Measurements from ENCODE around the gene SDF4.

Gene SDF4

GRCh38 chr1:1223321-1223720, 8.5 kb downstream of the SDF4 start:
- no peaks in the 10 kb centered on the region for H3K27me3 ChIP-seq (ENCODE audit: low read depth, low read length)
- H3K27ac ChIP-seq (ENCODE audit: low read length): no peak overlapping the region
- peaks cover 34 to 82% of the 10 kb centered on the region in 2 donors for H3K36me3 ChIP-seq (ENCODE audit: control insufficient read depth in 1 of 2, insufficient read depth in 2 of 2, low read length in 2 of 2)
- no peaks in the 10 kb centered on the region for H3K9me3 ChIP-seq (ENCODE audit: control insufficient read depth in 1 of 2, low read length in 2 of 2)
- no peaks in the 10 kb centered on the region for H3K4me1 ChIP-seq (ENCODE audit: control insufficient read depth in 1 of 2, insufficient read depth in 2 of 2, low read length in 2 of 2)
- no peak overlapping the region for H3K4me3 ChIP-seq (ENCODE audit: low read depth in 1 of 2, low read length in 2 of 2)

GRCh38 chr1:1222575-1223225, 9.1 kb downstream of the SDF4 start:
- Histone ChIP-seq H3K4me3 (ENCODE audit: low read depth in 1 of 2, low read length in 2 of 2) (no peak overlapping the region), H3K27ac (ENCODE audit: low read length) (no peak overlapping the region), H3K9me3 (ENCODE audit: control insufficient read depth in 1 of 2, low read length in 2 of 2) (no peaks in the 10 kb centered on the region), H3K4me1 (ENCODE audit: control insufficient read depth in 1 of 2, insufficient read depth in 2 of 2, low read length in 2 of 2) (no peaks in the 10 kb centered on the region), H3K27me3 (ENCODE audit: low read depth, low read length) (no peaks in the 10 kb centered on the region), H3K36me3 (ENCODE audit: control insufficient read depth in 1 of 2, insufficient read depth in 2 of 2, low read length in 2 of 2) (peaks cover 35 to 82% of the 10 kb centered on the region in 2 donors)

GRCh38 chr1:1221887-1222574, 9.8 kb downstream of the SDF4 start:
- Histone ChIP-seq H3K9me3 (ENCODE audit: control insufficient read depth in 1 of 2, low read length in 2 of 2) (no peaks in the 10 kb centered on the region), H3K27ac (ENCODE audit: low read length) (no peak overlapping the region), H3K36me3 (ENCODE audit: control insufficient read depth in 1 of 2, insufficient read depth in 2 of 2, low read length in 2 of 2) (peaks cover 33 to 82% of the 10 kb centered on the region in 2 donors)

GRCh38 chr1:1220197-1220596, 11.6 kb downstream of the SDF4 start:
- Histone ChIP-seq H3K4me3 (ENCODE audit: low read depth in 1 of 2, low read length in 2 of 2) (no peak overlapping the region), H3K27me3 (ENCODE audit: low read depth, low read length) (no peaks in the 10 kb centered on the region), H3K4me1 (ENCODE audit: control insufficient read depth in 1 of 2, insufficient read depth in 2 of 2, low read length in 2 of 2) (no peaks in the 10 kb centered on the region), H3K27ac (ENCODE audit: low read length) (no peak overlapping the region), H3K9me3 (ENCODE audit: control insufficient read depth in 1 of 2, low read length in 2 of 2) (no peaks in the 10 kb centered on the region), H3K36me3 (ENCODE audit: control insufficient read depth in 1 of 2, insufficient read depth in 2 of 2, low read length in 2 of 2) (peaks cover 33 to 73% of the 10 kb centered on the region in 2 donors)

More at GRCh38 chr1:1221887-1222574, 9.8 kb downstream of the SDF4 start:
- H3K27me3 ChIP-seq (ENCODE audit: low read depth, low read length): no peaks in the 10 kb centered on the region
- H3K4me3 ChIP-seq (ENCODE audit: low read depth in 1 of 2, low read length in 2 of 2): no peak overlapping the region
- no peaks in the 10 kb centered on the region for H3K4me1 ChIP-seq (ENCODE audit: control insufficient read depth in 1 of 2, insufficient read depth in 2 of 2, low read length in 2 of 2)

- Histone ChIP-seq H3K36me3 (ENCODE audit: control insufficient read depth in 1 of 2, insufficient read depth in 2 of 2, low read length in 2 of 2) (peaks cover 27 to 71% of the 10 kb centered on the region in 2 donors), H3K27me3 (ENCODE audit: low read depth, low read length) (no peaks in the 10 kb centered on the region), H3K27ac (ENCODE audit: low read length) (no peak overlapping the region), H3K9me3 (ENCODE audit: control insufficient read depth in 1 of 2, low read length in 2 of 2) (no peaks in the 10 kb centered on the region), H3K4me3 (ENCODE audit: low read depth in 1 of 2, low read length in 2 of 2) (no peak overlapping the region), H3K4me1 (ENCODE audit: control insufficient read depth in 1 of 2, insufficient read depth in 2 of 2, low read length in 2 of 2) (no peaks in the 10 kb centered on the region)
These were observed 12.5 kb downstream of the SDF4 start for GRCh38 chr1:1219341-1219740.

GRCh38 chr1:1218524-1219200, 13.1 kb downstream of the SDF4 start:
- Histone ChIP-seq H3K27me3 (ENCODE audit: low read depth, low read length) (no peaks in the 10 kb centered on the region), H3K36me3 (ENCODE audit: control insufficient read depth in 1 of 2, insufficient read depth in 2 of 2, low read length in 2 of 2) (peaks cover 27 to 71% of the 10 kb centered on the region in 2 donors), H3K4me1 (ENCODE audit: control insufficient read depth in 1 of 2, insufficient read depth in 2 of 2, low read length in 2 of 2) (no peaks in the 10 kb centered on the region), H3K27ac (ENCODE audit: low read length) (no peak overlapping the region), H3K4me3 (ENCODE audit: low read depth in 1 of 2, low read length in 2 of 2) (no peak overlapping the region), H3K9me3 (ENCODE audit: control insufficient read depth in 1 of 2, low read length in 2 of 2) (no peaks in the 10 kb centered on the region)

- Histone ChIP-seq H3K36me3 (ENCODE audit: control insufficient read depth in 1 of 2, insufficient read depth in 2 of 2, low read length in 2 of 2) (peaks cover 22 to 64% of the 10 kb centered on the region in 2 donors), H3K27ac (ENCODE audit: low read length) (no peak overlapping the region), H3K4me3 (ENCODE audit: low read depth in 1 of 2, low read length in 2 of 2) (no peak overlapping the region)
These were observed 13.9 kb downstream of the SDF4 start for GRCh38 chr1:1217621-1218523.

GRCh38 chr1:1216770-1217620, 14.8 kb downstream of the SDF4 start:
- no peaks in the 10 kb centered on the region for H3K27me3 ChIP-seq (ENCODE audit: low read depth, low read length)
- H3K4me3 ChIP-seq (ENCODE audit: low read depth in 1 of 2, low read length in 2 of 2): no peak overlapping the region
- no peak overlapping the region for H3K27ac ChIP-seq (ENCODE audit: low read length)
- peaks cover 19 to 56% of the 10 kb centered on the region in 2 donors for H3K36me3 ChIP-seq (ENCODE audit: control insufficient read depth in 1 of 2, insufficient read depth in 2 of 2, low read length in 2 of 2)
- H3K4me1 ChIP-seq (ENCODE audit: control insufficient read depth in 1 of 2, insufficient read depth in 2 of 2, low read length in 2 of 2): no peaks in the 10 kb centered on the region
- no peaks in the 10 kb centered on the region for H3K9me3 ChIP-seq (ENCODE audit: control insufficient read depth in 1 of 2, low read length in 2 of 2)

More at GRCh38 chr1:1217621-1218523, 13.9 kb downstream of the SDF4 start:
- Histone ChIP-seq H3K9me3 (ENCODE audit: control insufficient read depth in 1 of 2, low read length in 2 of 2) (no peaks in the 10 kb centered on the region), H3K4me1 (ENCODE audit: control insufficient read depth in 1 of 2, insufficient read depth in 2 of 2, low read length in 2 of 2) (no peaks in the 10 kb centered on the region), H3K27me3 (ENCODE audit: low read depth, low read length) (no peaks in the 10 kb centered on the region)

GRCh38 chr1:1215881-1216605, 15.8 kb downstream of the SDF4 start:
- Histone ChIP-seq H3K27me3 (ENCODE audit: low read depth, low read length) (no peaks in the 10 kb centered on the region), H3K27ac (ENCODE audit: low read length) (no peak overlapping the region), H3K9me3 (ENCODE audit: control insufficient read depth in 1 of 2, low read length in 2 of 2) (no peaks in the 10 kb centered on the region)

More at GRCh38 chr1:1215881-1216605, 15.8 kb downstream of the SDF4 start:
- peaks cover 17 to 46% of the 10 kb centered on the region in 2 donors for H3K36me3 ChIP-seq (ENCODE audit: control insufficient read depth in 1 of 2, insufficient read depth in 2 of 2, low read length in 2 of 2)
- no peak overlapping the region for H3K4me3 ChIP-seq (ENCODE audit: low read depth in 1 of 2, low read length in 2 of 2)
- no peaks in the 10 kb centered on the region for H3K4me1 ChIP-seq (ENCODE audit: control insufficient read depth in 1 of 2, insufficient read depth in 2 of 2, low read length in 2 of 2)
